Measurements from ENCODE around the gene TTF1.

DNA sequence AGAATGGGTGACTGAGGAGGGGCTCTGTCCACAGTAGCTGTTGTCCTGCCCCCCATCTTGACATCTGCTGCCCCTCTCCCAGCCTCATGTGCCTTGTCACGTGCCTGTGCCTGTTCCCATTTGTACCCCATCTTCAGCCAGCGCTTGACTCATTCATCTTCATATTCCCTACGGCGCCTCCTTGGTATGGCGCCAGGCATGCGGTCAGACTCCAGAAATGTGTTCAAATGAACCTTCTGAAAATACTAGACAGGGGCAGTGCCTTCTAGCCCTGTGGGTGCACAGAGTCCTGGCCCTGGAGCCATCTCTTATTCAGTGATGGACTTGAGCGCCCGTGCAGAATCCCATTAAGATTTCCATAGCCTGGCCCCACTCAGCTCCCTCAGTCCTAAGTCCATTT, 49.6 kb upstream of the TTF1 start:
- TF ChIP-seq MAX (IDR thresholded peaks at IDR 0.05; ENCODE audit: low read depth, low read length) (no peak), POLR2A (IDR thresholded peaks at IDR 0.05; ENCODE audit: extremely low read depth, insufficient read length) (no peak), MYC (IDR thresholded peaks at IDR 0.05; ENCODE audit: low read depth, low read length) (no peak)
- TF ChIP-seq, protein P1, sequence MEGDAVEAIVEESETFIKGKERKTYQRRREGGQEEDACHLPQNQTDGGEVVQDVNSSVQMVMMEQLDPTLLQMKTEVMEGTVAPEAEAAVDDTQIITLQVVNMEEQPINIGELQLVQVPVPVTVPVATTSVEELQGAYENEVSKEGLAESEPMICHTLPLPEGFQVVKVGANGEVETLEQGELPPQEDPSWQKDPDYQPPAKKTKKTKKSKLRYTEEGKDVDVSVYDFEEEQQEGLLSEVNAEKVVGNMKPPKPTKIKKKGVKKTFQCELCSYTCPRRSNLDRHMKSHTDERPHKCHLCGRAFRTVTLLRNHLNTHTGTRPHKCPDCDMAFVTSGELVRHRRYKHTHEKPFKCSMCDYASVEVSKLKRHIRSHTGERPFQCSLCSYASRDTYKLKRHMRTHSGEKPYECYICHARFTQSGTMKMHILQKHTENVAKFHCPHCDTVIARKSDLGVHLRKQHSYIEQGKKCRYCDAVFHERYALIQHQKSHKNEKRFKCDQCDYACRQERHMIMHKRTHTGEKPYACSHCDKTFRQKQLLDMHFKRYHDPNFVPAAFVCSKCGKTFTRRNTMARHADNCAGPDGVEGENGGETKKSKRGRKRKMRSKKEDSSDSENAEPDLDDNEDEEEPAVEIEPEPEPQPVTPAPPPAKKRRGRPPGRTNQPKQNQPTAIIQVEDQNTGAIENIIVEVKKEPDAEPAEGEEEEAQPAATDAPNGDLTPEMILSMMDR (IDR thresholded peaks at IDR 0.05; ENCODE audit: low read depth, low read length), result no peak
